Activated CD4-positive, alpha-beta T cell treated with anti-CD3 and anti-CD28 coated beads, Interleukin-10, Interleukin-2, amounts not matched to agents 100 ng/mL and 50 ng/mL, durations not matched to agents 16 hours and 8 hours (primary cell): ENCODE data around the gene LIMK1.
"Not testable (repeated sequence)": the region's sequence is repeated elsewhere in the genome, so short reads cannot be mapped to it uniquely, and the experiment has no call there.

Source experiments
- DNase-seq: peaks from one replicate; pipeline ENCODE4 v3.0.0-alpha.2; 2020

Gene LIMK1

DNA sequence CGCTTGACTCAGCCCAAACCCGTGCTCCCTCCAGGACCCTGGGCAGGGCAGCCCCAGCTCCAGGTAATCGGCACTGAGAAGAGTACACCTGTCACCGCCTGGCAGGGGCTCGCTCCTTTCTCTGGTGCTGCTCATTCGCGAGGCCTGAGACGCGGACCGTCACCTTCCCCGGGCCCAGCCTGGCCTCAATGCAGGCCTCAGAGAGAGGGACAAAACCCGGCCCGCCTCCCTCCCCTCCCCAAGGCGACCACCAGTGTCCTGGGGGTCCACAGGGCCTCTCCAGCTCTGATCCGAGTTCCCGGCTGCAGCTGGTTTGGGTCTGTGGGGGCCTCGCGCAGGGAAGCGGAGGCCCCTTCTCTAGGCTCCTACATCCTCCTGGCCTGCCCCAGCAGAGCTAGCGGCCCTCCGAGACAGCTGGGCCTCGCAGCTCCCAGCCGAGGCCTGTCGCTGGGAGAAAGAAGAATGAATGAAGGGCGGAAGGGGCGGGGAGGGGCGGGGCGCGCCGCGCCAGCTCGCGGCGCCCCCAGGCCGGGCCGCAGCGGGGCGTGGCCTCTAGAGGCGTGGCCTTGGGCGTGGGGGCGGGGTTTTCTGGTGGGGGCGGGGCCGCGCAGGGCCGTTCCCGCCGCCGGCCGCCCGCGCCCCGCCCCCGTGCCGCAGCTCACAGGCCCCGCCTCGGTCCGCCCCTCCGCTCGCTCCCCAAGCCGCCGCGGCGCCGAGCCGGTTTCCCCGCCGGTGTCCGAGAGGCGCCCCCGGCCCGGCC, at the start of gene LIMK1:
Gene LIMK1, plus strand, starts transcription at position 688 of the 760 bp plus-strand sequence. CDS start 187 bp downstream, outside the sequence.
- DNase-seq = peak; percentile 82

DNA sequence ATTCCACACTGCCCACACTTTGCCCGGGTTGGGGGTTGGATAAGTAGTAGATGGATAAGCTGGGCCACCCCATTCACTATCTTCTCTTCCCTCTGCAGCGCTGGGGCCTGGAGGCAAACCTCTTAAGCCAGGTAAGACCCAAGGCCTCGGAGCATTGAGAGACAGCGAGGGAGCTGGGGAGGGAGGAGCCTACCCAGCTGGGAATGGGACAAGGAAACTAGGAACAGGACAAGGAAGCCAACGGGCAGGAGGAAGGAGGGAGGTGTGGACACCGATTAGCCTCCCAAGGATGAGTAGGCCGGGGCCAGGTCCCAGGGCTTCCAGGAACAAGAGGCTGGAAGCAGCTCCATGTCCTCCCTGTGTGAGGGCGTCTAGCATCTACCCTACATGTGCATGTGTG, 46.0 kb upstream of the LIMK1 start:
- DNase-seq = no peak

GRCh38 chr7:74038194-74038961, 45.2 kb upstream of the LIMK1 start:
- no peak for DNase-seq

DNA sequence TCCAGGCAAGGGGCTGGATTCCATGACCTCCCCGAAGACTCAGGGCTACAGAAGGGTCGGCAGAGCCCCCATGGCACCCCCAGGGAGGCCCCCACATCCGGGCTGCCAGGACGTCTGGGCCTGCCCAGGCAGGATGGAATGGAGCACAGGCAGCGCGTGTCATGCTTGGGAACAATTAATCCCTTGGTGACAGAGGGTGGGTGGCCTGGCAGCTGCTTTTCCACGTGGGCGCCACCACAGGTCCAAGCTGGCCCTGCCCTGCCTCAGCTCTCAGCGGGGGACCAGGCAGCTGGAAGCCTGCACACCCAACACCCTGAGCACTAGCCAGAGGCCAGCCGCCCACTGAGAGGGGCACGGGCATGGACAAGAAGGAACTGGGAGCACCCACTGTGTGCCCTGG, 44.3 kb upstream of the LIMK1 start:
- DNase-seq = no peak

GRCh38 chr7:74040101-74040790, 43.4 kb upstream of the LIMK1 start:
- no peak for DNase-seq

DNA sequence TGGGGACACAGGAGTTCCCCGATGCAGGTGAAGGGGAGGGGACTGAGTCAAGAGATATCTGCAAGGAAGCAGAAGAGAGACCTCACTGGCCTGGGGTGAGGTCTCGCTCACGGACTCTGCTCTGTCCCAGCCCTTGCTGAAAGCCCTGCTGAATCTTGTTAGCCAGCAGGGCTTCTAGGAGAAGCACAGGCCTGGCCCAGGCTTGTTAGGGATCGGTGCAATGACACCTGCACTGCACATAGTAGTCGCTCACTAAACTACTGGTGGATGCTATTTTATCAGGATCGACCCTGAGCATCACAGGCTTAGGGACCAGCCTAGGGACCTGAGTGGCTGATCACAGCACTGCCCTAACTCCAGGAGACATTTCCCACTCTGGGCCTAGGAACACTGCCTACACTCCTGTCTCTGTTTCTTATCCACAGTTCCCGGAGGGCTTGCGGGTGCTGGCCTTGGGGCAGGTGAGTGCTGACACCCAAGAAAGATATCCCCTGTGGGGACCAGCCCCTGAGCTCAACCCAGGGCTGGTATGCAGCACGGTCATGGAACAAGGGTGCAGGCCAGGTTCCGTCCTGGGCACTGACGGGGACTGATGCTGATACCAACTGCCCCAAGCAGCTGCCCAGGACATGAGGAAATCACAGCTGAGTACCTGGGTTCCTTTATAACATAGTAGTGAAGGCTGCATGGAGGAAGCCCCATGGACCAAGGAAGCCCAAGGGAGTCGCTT, 42.6 kb upstream of the LIMK1 start:
- DNase-seq = no peak

DNA sequence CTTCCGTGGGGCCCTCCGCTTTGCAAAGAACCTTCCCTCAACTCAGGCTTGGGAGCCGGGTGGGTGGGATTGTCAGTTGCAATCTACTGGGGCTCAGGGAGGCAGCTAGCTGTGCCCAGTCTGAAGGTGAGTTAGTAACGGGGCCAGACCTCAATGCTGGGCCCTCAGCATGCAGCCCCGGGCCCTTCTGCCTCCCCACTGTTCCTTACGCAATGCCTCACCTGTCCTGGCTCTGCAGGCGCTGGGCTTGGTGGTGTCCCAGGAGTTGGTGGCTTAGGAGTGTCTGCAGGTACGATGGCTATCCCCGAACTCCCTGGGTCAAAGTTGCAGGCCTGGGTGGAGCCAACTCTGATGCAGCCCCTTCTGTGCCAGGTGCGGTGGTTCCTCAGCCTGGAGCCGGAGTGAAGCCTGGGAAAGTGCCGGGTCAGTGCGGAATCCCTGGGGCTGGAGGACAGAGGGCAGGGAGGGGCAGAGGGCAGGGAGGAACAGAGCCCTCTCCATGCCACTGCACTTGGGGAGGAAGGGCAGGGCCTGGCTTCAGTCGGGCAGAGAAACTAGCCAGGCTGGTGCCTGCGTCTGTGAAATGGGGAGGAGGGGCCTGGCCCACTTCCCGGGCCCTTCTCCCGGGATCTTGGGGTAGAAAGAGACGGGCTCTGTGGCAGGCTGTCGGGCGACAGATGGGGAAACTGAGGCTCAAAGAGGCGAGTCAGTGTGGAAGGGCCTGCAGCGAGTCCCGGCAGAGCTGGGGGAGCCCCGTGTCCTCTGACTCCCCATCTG, 40.7 kb upstream of the LIMK1 start:
- DNase-seq = no peak

- DNase-seq = no peak
Measured at GRCh38 chr7:74043523-74043951, 40.1 kb upstream of the LIMK1 start.

- no peak for DNase-seq
Measured at GRCh38 chr7:74044366-74045350, 38.9 kb upstream of the LIMK1 start.

- DNase-seq = not testable (repeated sequence)
Measured at GRCh38 chr7:74046581-74046980, 37.0 kb upstream of the LIMK1 start.

GRCh38 chr7:74047804-74048380, 35.7 kb upstream of the LIMK1 start:
- no peak for DNase-seq

DNA sequence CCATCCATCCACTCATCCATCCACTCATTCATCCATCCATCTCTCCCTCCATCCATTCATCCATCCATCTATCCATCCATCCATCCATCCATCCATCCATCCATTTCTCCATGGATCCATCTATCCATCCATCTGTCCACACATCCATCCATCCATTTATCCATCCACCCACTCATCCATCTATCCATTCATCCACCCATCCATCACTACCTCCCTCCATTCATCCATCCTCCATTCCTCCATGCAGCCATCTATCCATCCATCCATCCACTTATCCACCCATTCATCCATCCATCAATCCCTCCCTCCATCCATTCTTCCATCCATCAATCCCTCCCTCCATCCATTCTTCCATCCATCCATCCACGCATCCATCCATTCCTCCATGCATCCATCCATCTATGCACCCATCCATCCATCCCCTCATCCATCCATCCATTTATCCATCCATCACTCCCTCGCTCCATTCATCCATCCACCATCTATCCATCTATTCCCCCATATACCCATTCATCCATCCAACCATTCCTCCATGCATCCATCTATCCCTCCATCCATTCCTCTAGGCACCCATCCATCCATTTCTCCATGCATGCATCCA, 34.5 kb upstream of the LIMK1 start:
- DNase-seq = no peak

DNA sequence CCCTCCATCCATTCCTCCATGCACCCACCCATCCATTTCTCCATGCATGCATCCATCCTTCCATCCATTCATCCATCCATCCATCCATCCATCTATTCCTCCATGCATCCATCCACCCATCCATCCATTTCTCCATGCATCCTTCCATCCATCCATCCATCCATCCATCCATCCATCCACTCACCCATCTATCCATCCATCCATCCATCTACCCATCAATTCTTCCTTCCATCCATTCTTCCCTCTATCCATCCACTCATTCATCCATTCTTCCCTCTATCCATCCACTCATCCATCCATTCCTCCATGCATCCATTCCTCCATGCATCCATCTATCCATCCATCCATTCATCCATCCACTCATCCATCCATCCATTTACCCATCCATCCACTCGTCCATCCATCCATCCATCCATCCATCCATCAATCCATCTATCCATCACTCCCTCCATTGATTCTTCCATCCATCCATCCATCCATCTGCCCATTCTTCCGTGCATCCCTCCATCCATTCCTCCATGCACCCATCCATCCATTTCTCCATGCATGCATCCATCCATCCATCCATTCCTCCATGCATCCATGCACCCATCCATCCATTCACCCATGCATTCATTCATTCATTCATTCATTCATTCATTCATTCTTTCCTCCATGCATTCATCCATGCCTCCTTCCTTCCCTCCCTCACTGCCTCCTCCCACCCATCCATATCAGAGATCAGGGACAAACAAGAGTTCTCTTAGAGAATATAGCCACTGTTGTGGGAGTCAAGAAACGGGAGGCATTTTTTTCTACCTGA, 33.4 kb upstream of the LIMK1 start:
- DNase-seq = no peak

DNA sequence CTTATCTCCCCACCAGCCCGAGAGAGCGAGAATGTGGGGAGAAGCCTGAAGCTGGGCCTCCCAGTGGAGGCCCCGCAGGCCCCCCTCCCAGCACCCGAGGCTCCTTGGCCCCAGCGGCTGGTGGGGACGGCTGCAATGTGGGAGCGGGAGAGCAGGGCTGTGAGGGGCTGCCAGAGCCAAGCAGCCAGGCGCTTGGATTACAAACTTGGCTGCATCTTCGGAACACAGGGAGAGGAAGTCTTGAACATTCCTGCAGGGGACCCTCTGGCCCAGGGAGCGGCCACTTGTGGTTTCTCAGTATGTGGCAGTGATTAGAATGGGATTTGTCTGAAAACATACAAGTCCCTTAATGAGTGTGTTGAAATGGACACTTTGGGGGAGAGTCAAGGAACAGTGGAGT, 32.4 kb upstream of the LIMK1 start:
- DNase-seq = no peak

GRCh38 chr7:74051629-74052410, 31.8 kb upstream of the LIMK1 start:
- no peak for DNase-seq

DNA sequence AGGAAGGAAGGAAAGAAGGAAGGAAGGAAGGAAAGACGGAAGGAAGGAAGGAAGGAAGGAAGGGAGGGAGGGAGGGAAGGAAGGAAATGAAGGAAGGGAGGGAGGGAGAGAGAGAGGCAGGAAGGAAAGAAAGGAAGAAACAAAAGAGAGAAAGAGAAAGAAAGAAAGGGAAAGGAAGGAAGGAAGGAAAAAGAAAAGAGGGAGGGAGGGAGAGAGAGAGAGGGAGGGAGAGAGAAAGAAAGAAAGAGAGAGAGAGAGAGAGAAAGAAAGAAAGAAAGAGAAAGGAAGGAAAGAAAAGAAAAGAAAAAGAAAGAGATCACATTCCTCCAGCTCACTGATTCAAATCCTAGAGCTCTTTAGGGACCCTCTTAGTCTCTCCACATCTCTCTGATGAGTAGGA, 31.0 kb upstream of the LIMK1 start:
- no peak for DNase-seq

GRCh38 chr7:74053589-74054186, 29.9 kb upstream of the LIMK1 start:
- DNase-seq = no peak
